ENCODE measurements around the gene SYCN. TPM values are rescaled to one million over a fixed set of nuclear protein-coding genes. Genes with fewer than 3 reads are reported as not detected.

Gene SYCN
- total RNA-seq, 1 donor from 2014 or later = not detected

GRCh38 chr19:39171479-39172465 lies 32.3 kb downstream of the SYCN start:
- DNase-seq (ENCODE audit: low read depth) = no peak

- DNase-seq (ENCODE audit: low read depth) = no peak
Measured at GRCh38 chr19:39170386-39171231, 33.5 kb downstream of the SYCN start.

- DNase-seq (ENCODE audit: low read depth) = no peak
Measured at GRCh38 chr19:39169143-39169810, 34.8 kb downstream of the SYCN start.

GRCh38 chr19:39168258-39169142 lies 35.6 kb downstream of the SYCN start:
- DNase-seq (ENCODE audit: low read depth) = no peak

GRCh38 chr19:39167461-39168257 lies 36.4 kb downstream of the SYCN start:
- DNase-seq (ENCODE audit: low read depth) = no peak

- DNase-seq (ENCODE audit: low read depth) = no peak
Measured at GRCh38 chr19:39166571-39167391, 37.3 kb downstream of the SYCN start.

GRCh38 chr19:39165857-39166256 lies 38.2 kb downstream of the SYCN start:
- DNase-seq (ENCODE audit: low read depth) = no peak

- no peak for DNase-seq (ENCODE audit: low read depth)
Measured at GRCh38 chr19:39164289-39164688, 39.8 kb downstream of the SYCN start.

- no peak for DNase-seq (ENCODE audit: low read depth)
Measured at GRCh38 chr19:39163621-39164020, 40.4 kb downstream of the SYCN start.

- DNase-seq (ENCODE audit: low read depth) = no peak
Measured at GRCh38 chr19:39162441-39163043, 41.5 kb downstream of the SYCN start.

- DNase-seq (ENCODE audit: low read depth) = no peak
Measured at GRCh38 chr19:39160889-39161672, 43.0 kb downstream of the SYCN start.

- no peak for DNase-seq (ENCODE audit: low read depth)
Measured at GRCh38 chr19:39160523-39160861, 43.6 kb downstream of the SYCN start.

GRCh38 chr19:39158646-39159260 lies 45.3 kb downstream of the SYCN start:
- DNase-seq (ENCODE audit: low read depth) = no peak

GRCh38 chr19:39157997-39158389 lies 46.1 kb downstream of the SYCN start:
- DNase-seq (ENCODE audit: low read depth) = no peak

GRCh38 chr19:39157275-39157996 lies 46.6 kb downstream of the SYCN start:
- no peak for DNase-seq (ENCODE audit: low read depth)

GRCh38 chr19:39156326-39157230 lies 47.5 kb downstream of the SYCN start:
- no peak for DNase-seq (ENCODE audit: low read depth)
